Right kidney (tissue), 1 donor: ENCODE measurements around the gene BTBD2.

Source experiments
- DNase-seq: peaks from one replicate; pipeline ENCODE4 v3.0.0-alpha.2; 2016

BTBD2 gene

DNA sequence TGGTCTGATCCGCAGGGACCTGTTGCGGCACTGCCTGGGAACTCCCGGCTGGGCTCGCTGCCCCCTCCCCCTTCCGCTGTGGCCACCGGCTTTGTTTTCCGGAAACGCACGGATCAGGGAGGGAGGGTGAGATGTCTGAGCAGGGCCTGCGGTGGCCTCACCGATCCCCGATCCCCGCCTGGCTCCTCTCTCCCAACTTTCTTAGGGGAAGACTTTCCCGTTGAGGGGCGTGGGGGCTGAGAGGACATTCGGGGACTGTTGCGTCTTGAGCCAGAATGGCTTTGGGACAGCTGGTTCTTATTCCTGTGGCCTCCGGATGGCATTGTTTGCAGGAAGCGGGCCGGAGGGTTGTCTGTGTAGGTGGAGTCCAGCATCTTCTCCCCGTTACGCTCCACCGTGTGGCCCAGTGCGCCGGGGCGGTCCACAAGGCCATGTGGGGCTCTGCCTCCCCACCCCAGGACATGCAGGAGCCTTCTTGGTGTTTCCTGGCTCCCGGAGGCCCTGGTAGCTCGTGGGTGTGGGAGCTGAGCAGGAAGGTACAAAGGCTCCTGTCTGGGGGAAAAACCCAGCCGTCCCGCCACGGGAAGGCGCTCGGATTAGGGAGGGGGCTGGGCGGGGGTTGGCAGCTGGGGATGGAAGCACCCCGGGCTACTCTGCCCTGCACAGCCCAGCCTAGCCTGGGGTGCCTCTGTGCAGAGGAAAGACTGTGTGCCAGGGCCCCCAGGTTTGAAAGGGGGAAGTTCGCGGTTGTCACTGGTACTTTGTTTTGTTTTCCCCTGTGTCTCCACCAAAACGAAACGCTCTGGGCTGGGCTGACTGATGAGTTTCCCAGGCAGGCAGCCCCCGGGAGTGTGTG lies 73.2 kb downstream of the BTBD2 start:
- peak; percentile 81 for DNase-seq

DNA sequence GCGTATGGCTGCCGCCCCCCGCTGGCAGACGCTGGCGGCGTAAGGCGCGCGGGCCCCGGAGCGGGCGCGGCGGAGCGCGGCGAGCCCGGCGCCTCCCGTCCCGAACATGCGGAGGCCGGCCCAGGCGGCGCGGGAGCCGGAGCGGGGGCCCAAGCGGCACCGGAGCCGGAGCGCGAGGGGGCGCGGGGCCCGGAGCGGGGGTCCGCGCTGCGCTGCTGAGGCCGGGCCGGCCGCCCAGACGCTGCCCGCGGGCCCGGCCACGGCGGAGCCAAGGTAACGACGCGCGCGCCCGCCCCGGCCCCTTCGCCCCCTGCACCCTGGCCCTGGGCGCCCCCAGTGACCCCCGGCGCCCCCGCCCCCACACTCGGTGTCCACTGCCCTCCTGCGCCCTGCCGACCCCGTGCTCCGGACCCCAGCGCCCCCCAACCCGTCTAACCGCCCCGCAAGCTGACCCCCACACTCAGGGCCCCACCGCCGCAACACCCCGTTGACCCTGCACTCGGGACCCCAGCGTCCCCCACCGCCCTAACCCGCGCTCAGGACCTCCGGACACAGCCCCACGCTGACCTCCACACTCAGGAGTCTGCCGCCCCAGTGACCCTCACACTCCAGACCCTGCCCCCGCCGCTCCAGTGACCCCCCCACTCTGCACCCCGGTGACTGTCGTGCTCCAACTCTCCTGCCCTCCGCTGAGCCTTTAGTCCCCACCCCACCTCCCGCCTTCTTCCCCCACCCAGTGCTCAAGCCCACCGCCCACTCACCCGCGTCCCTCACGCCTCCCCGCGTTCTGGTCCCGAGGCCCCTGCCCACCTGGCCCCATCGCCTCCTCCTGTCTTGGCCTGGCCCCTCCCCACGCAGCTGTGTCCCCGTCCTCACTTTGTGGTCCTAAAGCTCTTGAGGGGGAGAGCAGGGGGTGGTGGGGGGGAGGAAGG lies 74.1 kb downstream of the BTBD2 start, which contains the start of gene CSNK1G2:
CSNK1G2 (plus strand) TSS at position 27 of the 932 bp plus-strand sequence. CDS start 28,601 bp downstream, outside the sequence.
- DNase-seq: no peak

DNA sequence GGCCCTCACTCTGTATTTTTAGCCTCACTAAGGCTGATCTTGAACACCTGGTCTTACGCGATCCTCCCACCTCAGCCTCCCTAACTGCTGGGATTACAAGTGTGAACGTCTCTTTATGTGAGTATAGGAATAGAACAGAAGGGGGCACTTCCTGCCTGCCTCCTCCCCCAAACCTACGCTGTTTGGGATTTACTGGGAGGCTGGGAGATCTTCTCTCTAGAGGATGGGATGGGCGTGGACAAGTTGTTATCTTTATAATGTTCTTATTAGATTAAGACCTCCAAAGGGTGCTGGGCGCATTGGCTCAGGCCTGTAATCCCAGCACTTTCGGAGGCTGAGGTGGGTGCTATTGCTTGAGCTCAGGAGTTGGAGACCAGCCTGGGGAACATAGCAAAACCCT lies 77.4 kb downstream of the BTBD2 start:
- no peak for DNase-seq

DNA sequence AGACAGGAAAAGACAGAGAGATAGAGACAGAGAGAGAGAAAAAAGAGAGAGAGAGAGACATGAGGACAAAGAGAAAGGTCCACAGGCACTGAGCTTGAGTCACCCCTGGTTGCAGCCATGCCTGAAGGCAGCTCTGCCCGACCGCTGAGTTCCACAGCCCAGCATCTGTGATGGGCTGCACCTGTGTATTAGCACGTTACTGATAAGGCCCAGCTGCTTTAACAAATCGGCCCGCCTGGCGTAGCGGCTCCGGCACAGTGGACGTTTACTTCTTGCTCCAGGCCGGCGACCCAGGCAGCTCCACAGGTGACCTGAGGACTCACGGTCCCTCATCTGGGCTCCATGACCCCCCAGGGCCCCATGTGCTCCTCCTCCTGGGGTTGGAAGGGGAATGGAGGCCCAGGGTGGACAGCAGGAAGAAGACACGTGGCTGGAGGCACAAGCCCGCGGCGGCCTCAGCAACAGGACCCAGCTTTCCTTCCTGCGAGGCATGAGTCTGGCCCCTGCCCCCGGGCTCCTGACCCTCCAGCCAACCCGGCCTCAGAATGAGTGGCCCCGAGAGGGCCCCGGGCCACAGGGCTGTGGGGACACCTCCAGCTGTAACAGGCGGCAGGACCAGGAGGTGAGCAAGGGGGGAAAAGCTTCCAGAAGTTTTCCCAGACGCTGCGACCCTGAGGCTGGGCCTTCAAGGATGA lies 78.5 kb downstream of the BTBD2 start:
- no peak for DNase-seq

DNA sequence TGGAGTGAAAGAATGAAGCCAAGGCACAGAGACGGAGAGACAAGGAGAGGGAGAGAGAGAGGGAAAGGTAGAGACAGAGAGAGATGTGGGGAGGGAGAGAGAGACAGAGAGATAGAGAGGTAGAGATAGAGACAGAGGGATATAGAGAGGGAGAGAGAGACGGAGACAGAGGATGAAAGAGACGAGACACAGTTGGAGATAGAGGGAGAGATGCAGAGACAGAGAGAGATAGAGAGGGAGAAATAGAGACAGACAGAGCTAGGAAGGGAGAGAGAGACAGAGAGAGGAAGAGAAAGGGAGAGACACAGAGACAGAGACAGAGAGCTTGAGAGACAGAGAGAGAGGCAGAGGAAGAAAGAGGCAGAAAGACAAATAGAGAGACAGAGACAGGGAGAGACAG lies 79.1 kb downstream of the BTBD2 start:
- no peak for DNase-seq

DNA sequence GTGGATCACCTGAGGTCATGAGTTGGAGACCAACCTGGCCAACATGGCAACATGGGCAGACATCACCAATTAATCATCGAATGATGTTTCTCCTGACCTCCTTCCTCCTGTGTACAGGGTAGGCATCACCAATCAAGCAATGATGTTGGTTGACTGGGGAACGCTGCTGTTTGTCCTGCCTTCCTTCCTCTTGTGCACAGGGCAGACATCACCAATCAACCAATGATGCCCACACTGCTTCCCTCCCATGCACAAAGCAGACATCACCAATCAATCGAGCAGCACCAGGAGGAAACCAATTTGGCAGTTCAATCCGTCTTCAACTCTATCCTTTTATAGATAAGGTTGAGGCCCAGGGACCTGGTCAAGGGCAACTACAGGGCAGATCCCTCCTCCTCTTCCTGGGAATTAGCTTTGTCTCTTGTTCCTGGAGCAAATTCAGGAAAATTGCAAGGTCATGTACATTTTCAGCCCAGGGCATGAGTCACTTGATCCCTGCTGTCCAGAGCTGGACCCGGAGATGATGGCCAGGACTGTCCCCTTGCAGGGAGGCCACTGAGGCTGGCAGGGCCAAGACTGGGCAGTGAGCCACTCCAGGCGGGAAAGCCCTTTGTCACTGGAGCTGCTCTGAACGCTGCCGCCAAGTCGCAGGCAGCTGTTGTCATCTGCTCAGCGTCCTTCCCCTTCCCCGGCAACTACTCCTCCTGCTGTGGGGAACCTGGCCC lies 79.9 kb downstream of the BTBD2 start:
- DNase-seq: no peak
